GM21723 (cell line): ENCODE results near the gene ZNF423.

Experiments
- ATAC-seq: cut with Tn5 transposase; IDR thresholded peaks from one replicate; pipeline ENCODE4 v1.9.1; 2021; ENCODE audit warnings: mild to moderate bottlenecking, moderate library complexity; ENCODE audit not compliant: unreplicated experiment

ZNF423 gene

GRCh38 chr16:49608098-49608497 lies 247.8 kb downstream of the ZNF423 start:
- no peak for ATAC-seq

- ATAC-seq, result no peak
These were observed 250.2 kb downstream of the ZNF423 start for GRCh38 chr16:49605536-49606254.

- no peak for ATAC-seq
These were observed 251.3 kb downstream of the ZNF423 start for GRCh38 chr16:49604602-49605001.

GRCh38 chr16:49603956-49604355 lies 252.0 kb downstream of the ZNF423 start:
- ATAC-seq, result no peak

- no peak for ATAC-seq
These were observed 253.0 kb downstream of the ZNF423 start for GRCh38 chr16:49602976-49603310.

GRCh38 chr16:49602201-49602975 lies 253.5 kb downstream of the ZNF423 start:
- ATAC-seq, result no peak

GRCh38 chr16:49601576-49601975 lies 254.3 kb downstream of the ZNF423 start:
- no peak for ATAC-seq

- no peak for ATAC-seq
These were observed 254.9 kb downstream of the ZNF423 start for GRCh38 chr16:49600976-49601375.

GRCh38 chr16:49600536-49600935 lies 255.4 kb downstream of the ZNF423 start:
- no peak for ATAC-seq

GRCh38 chr16:49599704-49600103 lies 256.2 kb downstream of the ZNF423 start:
- no peak for ATAC-seq

GRCh38 chr16:49599281-49599680 lies 256.6 kb downstream of the ZNF423 start:
- no peak for ATAC-seq

GRCh38 chr16:49598383-49599170 lies 257.3 kb downstream of the ZNF423 start:
- peak; percentile 85 for ATAC-seq

- ATAC-seq, result no peak
These were observed 258.1 kb downstream of the ZNF423 start for GRCh38 chr16:49597796-49598195.

- ATAC-seq, result no peak
These were observed 259.1 kb downstream of the ZNF423 start for GRCh38 chr16:49596648-49597291.

- no peak for ATAC-seq
These were observed 259.8 kb downstream of the ZNF423 start for GRCh38 chr16:49596068-49596467.

- no peak for ATAC-seq
These were observed 261.0 kb downstream of the ZNF423 start for GRCh38 chr16:49594685-49595498.

GRCh38 chr16:49594153-49594552 lies 261.8 kb downstream of the ZNF423 start:
- ATAC-seq, result no peak

- ATAC-seq, result no peak
These were observed 262.4 kb downstream of the ZNF423 start for GRCh38 chr16:49593424-49594040.

GRCh38 chr16:49592546-49593423 lies 263.1 kb downstream of the ZNF423 start:
- ATAC-seq, result peak; percentile 66
